Measurements from ENCODE around the gene RGMB.

- TF ChIP-seq CTCF (IDR thresholded peaks at IDR 0.05; ENCODE audit: low read length), result no peak
- no peak for TF ChIP-seq EZH2phosphoT487 (IDR thresholded peaks at IDR 0.05; ENCODE audit: low read length)
Observed at GRCh38 chr5:98781520-98781919, 8.1 kb downstream of the RGMB start.

Data from MM.1S (cell line).